NCI-H1105 (cell line): ENCODE data around the gene RNF175.
"Not testable (repeated sequence)": the region's sequence is repeated elsewhere in the genome, so short reads cannot be mapped to it uniquely, and the experiment has no call there.

Source experiments
- DNase-seq: peaks from one replicate; lab custom pipeline; 2025; lab: John Stamatoyannopoulos, UW

The RNF175 gene

DNA sequence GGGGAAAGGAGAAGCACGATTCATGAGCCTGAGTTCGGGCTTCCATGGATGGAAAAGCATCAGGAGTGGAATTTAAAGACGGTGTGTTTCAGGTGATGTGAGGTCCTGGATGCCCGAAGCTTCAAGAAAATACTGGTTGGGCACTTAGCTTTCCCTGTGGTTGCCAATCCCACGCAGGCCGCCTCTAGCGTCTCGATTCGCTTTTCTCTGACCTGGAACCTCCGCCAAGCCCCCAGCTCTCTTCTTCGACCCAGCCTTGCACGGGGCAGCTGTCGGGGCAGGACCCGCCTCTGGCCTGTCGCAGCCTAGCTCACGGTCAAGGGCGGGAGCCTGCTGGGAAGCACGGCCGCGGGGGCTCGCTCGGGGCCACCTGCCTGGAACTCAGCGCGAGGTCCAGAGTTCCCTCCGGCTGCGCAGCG is 76.1 kb downstream of the RNF175 start:
- no peak for DNase-seq

DNA sequence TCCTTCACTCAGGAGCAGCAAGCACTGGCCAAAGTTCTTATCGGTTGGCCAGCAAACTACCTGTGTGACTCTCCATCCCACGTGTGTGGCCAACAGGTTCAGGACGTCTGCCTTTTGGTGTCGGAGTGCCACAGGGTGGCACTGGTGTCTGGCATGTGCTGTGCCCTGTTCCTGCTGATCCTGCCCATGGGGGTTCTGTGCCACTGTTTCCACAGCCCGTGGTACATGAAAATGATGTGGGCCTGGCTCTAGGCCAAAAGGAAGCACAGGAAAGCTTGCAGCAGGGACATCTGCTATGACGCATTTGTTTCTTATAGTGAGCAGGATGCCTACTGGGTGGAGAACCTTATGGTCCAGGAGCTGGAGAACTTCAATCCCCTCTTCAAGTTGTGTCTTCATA is 80.3 kb downstream of the RNF175 start:
- DNase-seq = no peak

DNA sequence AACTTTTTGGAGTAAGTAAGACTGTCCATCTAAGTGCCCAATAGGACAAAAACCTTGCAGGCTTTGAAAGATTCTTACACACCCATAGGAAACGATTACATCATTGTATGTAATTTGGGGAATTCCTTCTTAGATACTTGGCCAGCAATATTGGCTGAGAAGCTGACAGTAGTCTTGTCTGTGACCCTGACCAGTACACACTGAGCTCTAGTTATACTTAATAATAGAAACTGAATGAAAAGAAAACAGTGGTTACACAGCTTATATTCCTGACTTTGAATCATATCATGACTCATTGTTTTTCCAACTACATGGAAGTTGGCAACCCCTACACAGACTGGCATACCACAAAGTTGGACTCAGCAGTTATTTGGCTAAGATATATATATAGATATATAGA is 82.8 kb downstream of the RNF175 start:
- no peak for DNase-seq

DNA sequence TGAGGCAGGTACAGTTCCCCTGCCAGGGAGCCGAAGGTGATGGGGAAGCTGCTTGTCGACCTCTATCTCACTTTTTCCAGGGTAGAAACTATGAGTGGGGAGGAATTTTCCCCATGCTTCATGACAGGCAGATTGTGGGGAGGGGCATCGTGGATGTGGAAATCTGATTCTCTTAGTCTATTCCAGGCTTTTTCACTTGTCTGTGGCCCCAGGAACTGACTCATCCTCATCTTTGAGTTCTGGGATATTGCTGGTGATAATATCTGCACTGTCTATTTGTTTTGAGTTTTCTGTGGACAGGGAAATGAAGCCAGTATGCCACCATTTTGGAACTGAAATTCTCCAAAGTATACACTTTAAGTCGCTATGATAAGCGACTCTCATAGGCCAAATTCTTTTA is 83.3 kb downstream of the RNF175 start:
- no peak for DNase-seq

DNA sequence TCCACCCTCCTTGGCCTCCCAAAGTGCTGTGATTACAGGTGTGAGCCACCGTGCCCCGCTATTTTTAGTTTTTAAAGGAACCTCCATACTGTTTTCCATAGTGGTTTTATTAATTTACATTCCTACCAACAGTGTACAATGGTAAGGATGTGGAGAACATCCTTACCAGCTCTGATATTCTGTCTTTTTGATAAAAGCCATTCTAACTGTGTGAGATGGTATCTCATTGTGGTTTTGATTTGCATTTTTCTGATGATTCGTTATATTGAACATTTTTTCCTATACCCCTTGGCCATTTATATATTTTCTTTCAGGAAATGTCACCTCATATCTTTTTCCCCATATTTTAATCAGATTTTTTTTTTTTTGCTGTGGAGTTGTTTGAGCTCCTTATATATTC is 90.0 kb downstream of the RNF175 start:
- no peak for DNase-seq

DNA sequence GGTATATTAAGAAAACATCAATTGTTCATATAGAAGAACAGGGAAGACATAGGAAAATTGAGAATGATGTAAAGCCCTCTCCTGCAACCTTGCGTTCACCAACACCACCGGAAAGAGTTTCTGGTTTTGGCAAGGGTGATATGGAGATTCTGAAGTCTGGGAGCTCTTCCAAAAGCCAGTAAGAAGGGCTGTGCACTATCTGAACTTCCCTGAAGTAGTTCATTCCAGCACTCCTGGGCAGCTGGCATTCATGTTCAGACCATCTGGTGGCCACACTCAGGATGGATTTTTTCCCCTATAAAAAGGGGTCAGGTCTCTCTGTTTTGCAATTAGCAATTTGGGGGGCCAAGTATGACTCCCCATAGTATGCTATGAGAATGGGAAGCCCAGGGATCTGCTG is 91.2 kb downstream of the RNF175 start:
- no peak for DNase-seq

DNA sequence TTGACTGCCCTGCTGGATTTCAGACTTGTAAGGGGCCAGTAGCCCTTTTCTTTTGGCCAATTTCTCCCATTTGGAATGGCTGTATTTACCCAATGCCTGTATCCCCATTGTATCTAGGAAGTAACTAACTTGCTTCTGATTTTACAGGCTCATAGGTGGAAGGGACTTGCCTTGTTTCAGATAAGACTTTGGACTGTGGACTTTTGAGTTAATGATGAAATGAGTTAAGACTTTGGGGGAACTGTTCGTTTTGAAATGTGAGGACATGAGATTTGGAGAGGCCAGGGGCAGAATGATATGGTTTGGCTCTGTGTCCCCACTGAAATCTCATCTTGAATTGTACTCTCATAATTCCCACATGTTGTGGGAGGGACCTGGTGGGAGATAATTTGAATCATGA is 93.3 kb downstream of the RNF175 start:
- DNase-seq = not testable (repeated sequence)

DNA sequence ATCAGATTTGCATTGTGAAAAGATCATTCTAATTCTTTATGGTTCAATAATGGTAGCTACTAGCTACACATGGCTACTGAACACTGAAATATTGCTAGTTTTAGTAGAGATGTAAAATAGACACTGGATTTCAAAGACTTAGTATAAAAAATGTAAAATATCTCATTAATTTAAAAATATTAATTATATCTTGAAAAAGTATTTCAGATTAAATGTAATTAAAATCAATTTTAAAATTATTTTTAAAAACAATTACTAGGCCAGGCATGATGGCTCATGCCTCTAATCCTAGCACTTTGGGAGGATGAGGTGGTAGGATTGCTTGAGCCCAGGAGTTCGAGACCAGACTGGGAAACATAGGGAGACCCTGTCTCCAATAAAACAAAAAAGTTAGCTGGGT is 96.2 kb downstream of the RNF175 start:
- no peak for DNase-seq

DNA sequence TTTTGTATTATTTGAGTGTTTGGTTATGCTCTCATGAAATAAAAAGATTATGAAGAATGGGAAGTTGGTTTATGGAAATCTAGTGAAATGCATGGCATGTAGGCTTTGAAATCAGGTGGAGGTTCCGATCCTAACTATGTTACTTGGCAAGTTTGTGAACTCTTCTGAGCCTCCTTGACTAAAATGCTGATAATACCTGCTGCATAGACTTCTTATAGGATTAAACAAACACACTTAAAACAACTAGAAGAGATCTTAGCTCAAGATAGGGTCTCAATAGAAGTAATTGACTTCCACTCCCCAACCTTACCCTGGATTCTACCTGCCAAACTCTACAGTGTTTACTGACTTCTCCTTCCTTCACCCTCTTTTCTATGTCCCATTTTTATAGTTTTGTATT is 97.9 kb downstream of the RNF175 start:
- DNase-seq = no peak

DNA sequence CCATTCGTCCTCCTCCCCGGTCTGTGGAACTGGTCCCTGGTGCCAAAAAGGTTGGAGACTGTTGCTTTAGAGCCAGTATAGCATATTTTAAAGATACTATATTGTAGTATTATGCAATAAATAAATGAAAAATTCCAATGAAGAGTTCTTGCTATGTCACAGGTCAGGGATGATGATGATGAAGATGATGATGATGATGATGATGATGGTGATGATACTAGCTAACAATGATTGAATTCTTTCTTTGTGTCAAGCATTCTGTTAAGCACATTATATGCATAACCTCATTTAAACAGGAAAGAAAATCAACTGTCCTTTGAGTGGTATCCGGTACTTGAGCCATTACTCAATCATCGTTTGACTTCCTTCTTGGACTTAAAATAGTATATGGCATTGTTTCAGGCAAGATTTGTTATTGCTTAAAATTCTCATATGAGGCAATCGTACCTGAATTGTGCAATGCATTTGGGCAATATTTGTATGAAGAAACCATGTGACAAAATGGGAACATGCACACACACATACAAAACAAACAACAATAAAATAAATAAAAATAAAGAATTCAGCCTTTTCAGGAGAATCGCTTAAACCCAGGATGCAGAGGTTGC is 98.5 kb downstream of the RNF175 start:
- DNase-seq = no peak
